ENCODE data around the gene PPBP. TPM values are rescaled to one million over a fixed set of nuclear protein-coding genes. Genes with fewer than 3 reads are reported as not detected.
A peak's percentile ranks its signal among the peaks of the same experiment; 100 is the strongest.

Gene PPBP
- total and polyA plus RNA-seq, 9 of the 15 experiments (the other 6 are each of a cell fraction or from before 2014, with no cell fraction given): 0.17 to 0.55 (median 0.29) TPM; not detected in 4

GRCh38 chr4:74037076-74037955, 49.3 kb upstream of the PPBP start (continued):
- TF ChIP-seq E2F6 (IDR thresholded peaks at IDR 0.05; ENCODE audit: borderline replicate concordance in 1 of 2, extremely low read depth in 1 of 2, insufficient read depth in 1 of 2, insufficient read length in 1 of 2, low read depth in 1 of 2, low read length in 1 of 2, poor library complexity in 1 of 2, severe bottlenecking in 1 of 2): no peak

- H3K4me2 ChIP-seq (ENCODE audit: insufficient read depth, low read length): no peak overlapping the region
- ChIA-PET CTCF (ENCODE audit: low intra/inter-chr PET ratio) (no interaction called here), POLR2A (no interaction called here)
- no TSS peak for BruUV-seq (replicated peaks)
- DNase-seq (ENCODE audit: extremely low read depth in 1 of 4, low spot score in 3 of 4): no peak
- peaks cover 15% of the 10 kb centered on the region for H3K79me2 ChIP-seq (ENCODE audit: control insufficient read depth, insufficient read depth, low read length)
- in situ Hi-C loops (cut with MboI): loop anchor here (10.0 kb wide), 2 partner anchors 309 to 369 kb away; no protein-coding TSS in a partner anchor
- no peak for ATAC-seq
- H3K4me3 ChIP-seq: no peak overlapping the region
- no peaks in the 10 kb centered on the region for H3K9me3 ChIP-seq (replicated peaks; ENCODE audit: control insufficient read depth, insufficient read depth, low read depth, low read length)
- peaks cover 3% of the 10 kb centered on the region; the same call in 1 of the 3 replicates for H3K36me3 ChIP-seq (ENCODE audit: control insufficient read depth, insufficient read depth, low read length)
- no peak overlapping the region for H2AFZ ChIP-seq (ENCODE audit: low read depth, low read length)
- no peaks in the 10 kb centered on the region for H4K20me1 ChIP-seq (replicated peaks; ENCODE audit: control insufficient read depth, insufficient read depth, low read length)
- H3K9ac ChIP-seq (ENCODE audit: insufficient read depth in 1 of 2, low read depth in 2 of 2, low read length in 2 of 2): no peak overlapping the region
- no peak overlapping the region for H3K27ac ChIP-seq (ENCODE audit: extremely low read depth, low read depth, low read length)
- H3K9me1 ChIP-seq (ENCODE audit: control insufficient read depth, insufficient read depth, low read length): no peaks in the 10 kb centered on the region
- intact Hi-C loops (cut with micrococcal nuclease): loop anchor here (10.0 kb wide), 1 partner anchor 309 kb away; no protein-coding TSS in a partner anchor
- peaks cover 3 to 8% of the 10 kb centered on the region in 2 experiments; a peak in 3 of 5 replicates for H3K4me1 ChIP-seq (replicated peaks in 1 of 2; ENCODE audit: control insufficient read depth in 2 of 2, insufficient read depth in 2 of 2, low read length in 2 of 2)
- H3K27me3 ChIP-seq (ENCODE audit: control insufficient read depth in 2 of 2, insufficient read depth in 2 of 2, low read length in 2 of 2): no peaks in the 10 kb centered on the region
- TF ChIP-seq CEBPG (CRISPR knock-in tag; IDR thresholded peaks at IDR 0.05): no peak
- TF ChIP-seq CEBPG (tag; conservative IDR thresholded peaks at IDR 0.05 in 1 of 2, IDR thresholded peaks at IDR 0.05 in 1 of 2): 0 out of 4 replicates have a peak, but pooled peaks of 1 of the 2 experiments have one; percentile 33
- no peak for TF ChIP-seq HNRNPL (IDR thresholded peaks at IDR 0.05; ENCODE audit: low read depth, low read length)
- TF ChIP-seq POLR2B (IDR thresholded peaks at IDR 0.05; ENCODE audit: low read depth, partially characterized antibody): no peak
- no peak for TF ChIP-seq WHSC1 (IDR thresholded peaks at IDR 0.05; ENCODE audit: low read length)
- no peak for TF ChIP-seq ZNF165 (CRISPR knock-in tag; IDR thresholded peaks at IDR 0.05; ENCODE audit: borderline replicate concordance)
- 0 out of 2 replicates have a peak, but pooled peaks have one; percentile 19 for TF ChIP-seq PKNOX1 (IDR thresholded peaks at IDR 0.05)
- FAIRE-seq: no peak
These were observed 45.7 kb upstream of the PPBP start for GRCh38 chr4:74033739-74034138.

All from K562 (cell line).